ENCODE data around the gene HGS. TPM values are rescaled to one million over a fixed set of nuclear protein-coding genes. Genes with fewer than 3 reads are reported as not detected.
A peak's percentile ranks its signal among the peaks of the same experiment; 100 is the strongest.

Gene HGS
- total and polyA plus RNA-seq, 2 of the 13 experiments (the other 11 are each of a cell fraction or from before 2014, with no cell fraction given): 73.3 to 78.1 TPM

DNA sequence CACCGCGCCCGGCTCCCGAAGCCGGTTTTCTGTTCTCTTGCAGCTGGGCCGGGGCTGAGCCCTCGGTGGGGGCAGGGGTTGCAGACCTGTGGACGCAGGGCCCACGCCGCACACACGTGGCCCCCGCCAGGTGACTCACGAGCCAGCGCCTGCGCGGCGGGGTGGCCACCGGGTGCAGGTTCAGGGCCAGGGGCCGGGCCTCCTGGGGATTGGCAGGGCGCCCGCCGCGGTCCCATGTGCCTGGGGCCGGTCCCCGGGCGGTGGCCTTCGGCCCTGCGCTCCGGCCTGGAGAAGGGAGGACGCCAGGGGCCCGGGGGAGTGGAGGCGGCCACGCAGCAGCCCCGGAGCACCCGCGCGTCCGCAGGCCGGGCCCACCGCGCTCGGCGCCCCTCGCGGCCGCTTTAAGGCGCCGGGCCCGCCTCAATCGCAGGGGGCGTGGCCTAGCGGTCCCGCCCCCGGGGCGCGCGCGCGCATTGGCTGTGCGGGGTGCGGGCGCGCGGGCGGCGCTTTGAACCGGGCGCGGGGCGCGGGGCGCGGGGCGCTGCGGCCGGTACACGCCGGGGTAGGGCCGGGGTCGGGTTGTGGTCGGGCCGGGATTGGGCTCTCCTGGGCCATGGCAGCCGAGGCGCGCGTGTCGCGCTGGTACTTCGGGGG lies 28.1 kb downstream of the HGS start, which contains the start of gene SLC25A10 (continued):
- TF ChIP-seq SIN3B (IDR thresholded peaks at IDR 0.05; ENCODE audit: low read length) (0 out of 2 replicates have a peak, but pooled peaks have one; percentile 8), ZBTB7B (CRISPR knock-in tag; IDR thresholded peaks at IDR 0.05) (peak; percentile 89), ZNF101 (CRISPR knock-in tag; IDR thresholded peaks at IDR 0.05; ENCODE audit: borderline replicate concordance, low read depth) (peak; percentile 88; the same call in 1 of the 2 replicates), HNF4G (IDR thresholded peaks at IDR 0.05; ENCODE audit: borderline replicate concordance, low read depth, low read length) (peak; percentile 44; the same call in 1 of the 2 replicates), HNF4G (CRISPR knock-in tag; IDR thresholded peaks at IDR 0.05; ENCODE audit: borderline replicate concordance, low read depth) (peak; percentile 90; the same call in 1 of the 2 replicates), GZF1 (CRISPR knock-in tag; IDR thresholded peaks at IDR 0.05) (peak; percentile 90), CEBPB (IDR thresholded peaks at IDR 0.05; ENCODE audit: borderline replicate concordance, low read depth, low read length) (no peak; the same call in 1 of the 2 replicates), SP140L (CRISPR knock-in tag; IDR thresholded peaks at IDR 0.05; ENCODE audit: borderline replicate concordance) (peak; percentile 96; the same call in 1 of the 2 replicates)
- TF ChIP-seq, protein P1, sequence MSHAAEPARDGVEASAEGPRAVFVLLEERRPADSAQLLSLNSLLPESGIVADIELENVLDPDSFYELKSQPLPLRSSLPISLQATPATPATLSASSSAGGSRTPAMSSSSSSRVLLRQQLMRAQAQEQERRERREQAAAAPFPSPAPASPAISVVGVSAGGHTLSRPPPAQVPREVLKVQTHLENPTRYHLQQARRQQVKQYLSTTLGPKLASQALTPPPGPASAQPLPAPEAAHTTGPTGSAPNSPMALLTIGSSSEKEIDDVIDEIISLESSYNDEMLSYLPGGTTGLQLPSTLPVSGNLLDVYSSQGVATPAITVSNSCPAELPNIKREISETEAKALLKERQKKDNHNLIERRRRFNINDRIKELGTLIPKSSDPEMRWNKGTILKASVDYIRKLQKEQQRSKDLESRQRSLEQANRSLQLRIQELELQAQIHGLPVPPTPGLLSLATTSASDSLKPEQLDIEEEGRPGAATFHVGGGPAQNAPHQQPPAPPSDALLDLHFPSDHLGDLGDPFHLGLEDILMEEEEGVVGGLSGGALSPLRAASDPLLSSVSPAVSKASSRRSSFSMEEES (CRISPR knock-in tag; IDR thresholded peaks at IDR 0.05): peak; percentile 98
- TF ChIP-seq, protein P2, sequence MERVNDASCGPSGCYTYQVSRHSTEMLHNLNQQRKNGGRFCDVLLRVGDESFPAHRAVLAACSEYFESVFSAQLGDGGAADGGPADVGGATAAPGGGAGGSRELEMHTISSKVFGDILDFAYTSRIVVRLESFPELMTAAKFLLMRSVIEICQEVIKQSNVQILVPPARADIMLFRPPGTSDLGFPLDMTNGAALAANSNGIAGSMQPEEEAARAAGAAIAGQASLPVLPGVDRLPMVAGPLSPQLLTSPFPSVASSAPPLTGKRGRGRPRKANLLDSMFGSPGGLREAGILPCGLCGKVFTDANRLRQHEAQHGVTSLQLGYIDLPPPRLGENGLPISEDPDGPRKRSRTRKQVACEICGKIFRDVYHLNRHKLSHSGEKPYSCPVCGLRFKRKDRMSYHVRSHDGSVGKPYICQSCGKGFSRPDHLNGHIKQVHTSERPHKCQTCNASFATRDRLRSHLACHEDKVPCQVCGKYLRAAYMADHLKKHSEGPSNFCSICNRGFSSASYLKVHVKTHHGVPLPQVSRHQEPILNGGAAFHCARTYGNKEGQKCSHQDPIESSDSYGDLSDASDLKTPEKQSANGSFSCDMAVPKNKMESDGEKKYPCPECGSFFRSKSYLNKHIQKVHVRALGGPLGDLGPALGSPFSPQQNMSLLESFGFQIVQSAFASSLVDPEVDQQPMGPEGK (CRISPR knock-in tag; IDR thresholded peaks at IDR 0.05): peak; percentile 98
- TF ChIP-seq, protein P3, sequence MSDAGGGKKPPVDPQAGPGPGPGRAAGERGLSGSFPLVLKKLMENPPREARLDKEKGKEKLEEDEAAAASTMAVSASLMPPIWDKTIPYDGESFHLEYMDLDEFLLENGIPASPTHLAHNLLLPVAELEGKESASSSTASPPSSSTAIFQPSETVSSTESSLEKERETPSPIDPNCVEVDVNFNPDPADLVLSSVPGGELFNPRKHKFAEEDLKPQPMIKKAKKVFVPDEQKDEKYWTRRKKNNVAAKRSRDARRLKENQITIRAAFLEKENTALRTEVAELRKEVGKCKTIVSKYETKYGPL (CRISPR knock-in tag; IDR thresholded peaks at IDR 0.05): peak; percentile 91; the same call in 1 of the 2 replicates
- TF ChIP-seq, protein P4, sequence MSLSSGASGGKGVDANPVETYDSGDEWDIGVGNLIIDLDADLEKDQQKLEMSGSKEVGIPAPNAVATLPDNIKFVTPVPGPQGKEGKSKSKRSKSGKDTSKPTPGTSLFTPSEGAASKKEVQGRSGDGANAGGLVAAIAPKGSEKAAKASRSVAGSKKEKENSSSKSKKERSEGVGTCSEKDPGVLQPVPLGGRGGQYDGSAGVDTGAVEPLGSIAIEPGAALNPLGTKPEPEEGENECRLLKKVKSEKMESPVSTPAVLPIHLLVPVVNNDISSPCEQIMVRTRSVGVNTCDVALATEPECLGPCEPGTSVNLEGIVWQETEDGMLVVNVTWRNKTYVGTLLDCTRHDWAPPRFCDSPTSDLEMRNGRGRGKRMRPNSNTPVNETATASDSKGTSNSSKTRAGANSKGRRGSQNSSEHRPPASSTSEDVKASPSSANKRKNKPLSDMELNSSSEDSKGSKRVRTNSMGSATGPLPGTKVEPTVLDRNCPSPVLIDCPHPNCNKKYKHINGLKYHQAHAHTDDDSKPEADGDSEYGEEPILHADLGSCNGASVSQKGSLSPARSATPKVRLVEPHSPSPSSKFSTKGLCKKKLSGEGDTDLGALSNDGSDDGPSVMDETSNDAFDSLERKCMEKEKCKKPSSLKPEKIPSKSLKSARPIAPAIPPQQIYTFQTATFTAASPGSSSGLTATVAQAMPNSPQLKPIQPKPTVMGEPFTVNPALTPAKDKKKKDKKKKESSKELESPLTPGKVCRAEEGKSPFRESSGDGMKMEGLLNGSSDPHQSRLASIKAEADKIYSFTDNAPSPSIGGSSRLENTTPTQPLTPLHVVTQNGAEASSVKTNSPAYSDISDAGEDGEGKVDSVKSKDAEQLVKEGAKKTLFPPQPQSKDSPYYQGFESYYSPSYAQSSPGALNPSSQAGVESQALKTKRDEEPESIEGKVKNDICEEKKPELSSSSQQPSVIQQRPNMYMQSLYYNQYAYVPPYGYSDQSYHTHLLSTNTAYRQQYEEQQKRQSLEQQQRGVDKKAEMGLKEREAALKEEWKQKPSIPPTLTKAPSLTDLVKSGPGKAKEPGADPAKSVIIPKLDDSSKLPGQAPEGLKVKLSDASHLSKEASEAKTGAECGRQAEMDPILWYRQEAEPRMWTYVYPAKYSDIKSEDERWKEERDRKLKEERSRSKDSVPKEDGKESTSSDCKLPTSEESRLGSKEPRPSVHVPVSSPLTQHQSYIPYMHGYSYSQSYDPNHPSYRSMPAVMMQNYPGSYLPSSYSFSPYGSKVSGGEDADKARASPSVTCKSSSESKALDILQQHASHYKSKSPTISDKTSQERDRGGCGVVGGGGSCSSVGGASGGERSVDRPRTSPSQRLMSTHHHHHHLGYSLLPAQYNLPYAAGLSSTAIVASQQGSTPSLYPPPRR (CRISPR knock-in tag; IDR thresholded peaks at IDR 0.05; ENCODE audit: borderline replicate concordance): peak; percentile 87
